RWPE1 (cell line): ENCODE measurements around the gene ATP12A.
A peak's percentile ranks its signal among the peaks of the same experiment; 100 is the strongest.

Experiments used
- CTCF ChIA-PET: fragments of 350-600 bp; sonication (Branson Sonifier 250); formaldehyde crosslinking; extraction: SDS; loops from one replicate; lab custom pipeline; 2021; lab: Yijun Ruan, JAX
- POLR2A ChIA-PET: fragments of 400-600 bp; formaldehyde crosslinking; extraction: SDS; loops from one replicate; lab custom pipeline; 2020; ENCODE audit warnings: antibody characterized with exemption; ENCODE audit not compliant: low non-redundant PET; lab: Yijun Ruan, JAX
- DNase-seq: peaks from one replicate; pipeline ENCODE4 v3.0.0; 2012; ENCODE audit warnings: low spot score
- H3K27ac ChIP-seq: fragments of 450-650 bp; 2 replicates; pipeline ENCODE4 v1.5.1; 2017
- TF ChIP-seq, protein P1 (sequence below): fragments of 450-650 bp; conservative IDR thresholded peaks from 2 replicates; pipeline ENCODE4 v1.5.1; 2017; ENCODE audit warnings: low read depth, mild to moderate bottlenecking

The ATP12A gene

GRCh38 chr13:24668955-24669582, 11.1 kb upstream of the ATP12A start:
- ChIA-PET CTCF (interaction anchor here (0.7 kb wide), 1 partner anchor 16 kb away, joined by 3 read pairs; no protein-coding TSS in a partner anchor), POLR2A (no interaction called here)
- DNase-seq, result peak; percentile 81
- peak overlapping the region; percentile 70 for H3K27ac ChIP-seq
- TF ChIP-seq, protein P1, sequence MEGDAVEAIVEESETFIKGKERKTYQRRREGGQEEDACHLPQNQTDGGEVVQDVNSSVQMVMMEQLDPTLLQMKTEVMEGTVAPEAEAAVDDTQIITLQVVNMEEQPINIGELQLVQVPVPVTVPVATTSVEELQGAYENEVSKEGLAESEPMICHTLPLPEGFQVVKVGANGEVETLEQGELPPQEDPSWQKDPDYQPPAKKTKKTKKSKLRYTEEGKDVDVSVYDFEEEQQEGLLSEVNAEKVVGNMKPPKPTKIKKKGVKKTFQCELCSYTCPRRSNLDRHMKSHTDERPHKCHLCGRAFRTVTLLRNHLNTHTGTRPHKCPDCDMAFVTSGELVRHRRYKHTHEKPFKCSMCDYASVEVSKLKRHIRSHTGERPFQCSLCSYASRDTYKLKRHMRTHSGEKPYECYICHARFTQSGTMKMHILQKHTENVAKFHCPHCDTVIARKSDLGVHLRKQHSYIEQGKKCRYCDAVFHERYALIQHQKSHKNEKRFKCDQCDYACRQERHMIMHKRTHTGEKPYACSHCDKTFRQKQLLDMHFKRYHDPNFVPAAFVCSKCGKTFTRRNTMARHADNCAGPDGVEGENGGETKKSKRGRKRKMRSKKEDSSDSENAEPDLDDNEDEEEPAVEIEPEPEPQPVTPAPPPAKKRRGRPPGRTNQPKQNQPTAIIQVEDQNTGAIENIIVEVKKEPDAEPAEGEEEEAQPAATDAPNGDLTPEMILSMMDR, result no peak

GRCh38 chr13:24670174-24670573, 10.0 kb upstream of the ATP12A start:
- no peak overlapping the region for H3K27ac ChIP-seq
- ChIA-PET POLR2A (no interaction called here), CTCF (interaction anchor here (0.7 kb wide), 2 partner anchors 18 to 25 kb away, joined by 4 read pairs; no protein-coding TSS in a partner anchor)
- no peak for DNase-seq
- TF ChIP-seq, protein P1, result no peak

GRCh38 chr13:24670961-24671381, 9.2 kb upstream of the ATP12A start:
- H3K27ac ChIP-seq, result peak overlapping the region; percentile 78
- peak; percentile 18 for DNase-seq
- CTCF ChIA-PET, result no interaction called here
- POLR2A ChIA-PET, result no interaction called here
- TF ChIP-seq, protein P1, result no peak

DNA sequence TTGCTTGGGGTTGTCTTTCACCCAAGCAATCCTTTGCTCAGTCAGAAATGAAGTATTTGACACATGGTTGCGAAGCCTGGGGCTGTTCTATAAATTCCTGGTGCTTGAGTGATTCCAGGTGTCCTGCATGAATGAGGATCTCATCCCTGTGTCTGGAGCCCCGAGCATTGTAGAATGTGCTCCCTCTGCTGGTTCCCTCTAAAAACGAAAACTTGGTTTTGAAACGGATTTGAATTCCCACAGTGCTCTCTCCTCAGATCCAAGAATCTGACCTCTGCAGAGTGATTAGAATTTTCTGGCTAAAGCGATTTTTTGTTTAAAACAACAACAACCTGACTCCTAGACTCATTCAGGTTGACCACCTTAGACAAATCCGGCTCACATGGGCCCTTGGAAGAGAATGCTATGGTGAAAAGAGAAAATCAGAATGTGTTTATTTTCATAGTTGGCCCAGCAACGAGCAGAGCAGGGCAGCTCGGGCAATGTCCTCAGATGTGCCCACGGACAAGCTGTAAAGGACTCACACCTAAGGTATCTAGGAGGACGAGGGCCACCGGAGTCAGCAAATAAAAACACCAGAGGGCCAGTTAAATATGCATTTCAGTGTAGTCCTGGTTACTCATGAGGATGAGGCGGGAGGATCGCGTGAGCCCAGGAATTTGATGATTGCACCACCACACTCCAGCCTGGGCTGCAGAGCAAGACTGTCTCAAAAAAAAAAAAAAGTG, 8.7 kb upstream of the ATP12A start:
- H3K27ac ChIP-seq, result peak overlapping the region; percentile 78
- POLR2A ChIA-PET, result no interaction called here
- CTCF ChIA-PET, result interaction anchor here (0.5 to 1.2 kb wide), 8 partner anchors 9 to 323 kb away, joined by 3 to 6 read pairs (median 5); partner anchors contain the start of gene ATP12A
- DNase-seq, result peak; percentile 88
- TF ChIP-seq, protein P1, result peak; percentile 77

GRCh38 chr13:24672141-24673132, 7.8 kb upstream of the ATP12A start:
- ChIA-PET POLR2A (no interaction called here), CTCF (interaction anchor here (0.5 to 1.2 kb wide), 10 partner anchors 8 to 1717 kb away, joined by 3 to 6 read pairs (median 4); partner anchors contain the start of gene ATP12A)
- TF ChIP-seq, protein P1, result no peak
- no peak for DNase-seq
- H3K27ac ChIP-seq, result peak overlapping the region; percentile 78
